ENCODE results near the gene GATD1.

Gene GATD1

GRCh38 chr11:818396-819128, 41.3 kb upstream of the GATD1 start, which contains the start of gene PNPLA2:
Gene PNPLA2, plus strand, starts transcription at chr11:818914. Its CDS starts 805 bp downstream, at chr11:819719.
- no peak for FAIRE-seq
- TF ChIP-seq CTCF (IDR thresholded peaks at IDR 0.05; ENCODE audit: insufficient read depth, missing control alignments), result no peak
- no peak for DNase-seq (ENCODE audit: insufficient read length, low spot score)

GRCh38 chr11:816433-816779, 39.1 kb upstream of the GATD1 start:
- no peak for TF ChIP-seq CTCF (IDR thresholded peaks at IDR 0.05; ENCODE audit: insufficient read depth, missing control alignments)
- FAIRE-seq (no peak), DNase-seq (ENCODE audit: insufficient read length, low spot score) (no peak)

- no peak for DNase-seq (ENCODE audit: insufficient read length, low spot score)
- FAIRE-seq, result no peak
- TF ChIP-seq CTCF (IDR thresholded peaks at IDR 0.05; ENCODE audit: insufficient read depth, missing control alignments), result no peak
Observed at GRCh38 chr11:815675-816432, 38.6 kb upstream of the GATD1 start.

- TF ChIP-seq CTCF (IDR thresholded peaks at IDR 0.05; ENCODE audit: insufficient read depth, missing control alignments), result no peak
- DNase-seq (ENCODE audit: insufficient read length, low spot score) (no peak), FAIRE-seq (no peak)
Observed at GRCh38 chr11:813456-814096, 36.3 kb upstream of the GATD1 start.

GRCh38 chr11:813072-813455, 35.8 kb upstream of the GATD1 start:
- DNase-seq (ENCODE audit: insufficient read length, low spot score), result no peak
- no peak for TF ChIP-seq CTCF (IDR thresholded peaks at IDR 0.05; ENCODE audit: insufficient read depth, missing control alignments)
- no peak for FAIRE-seq

- DNase-seq (ENCODE audit: insufficient read length, low spot score), result no peak
- no peak for TF ChIP-seq CTCF (IDR thresholded peaks at IDR 0.05; ENCODE audit: insufficient read depth, missing control alignments)
- FAIRE-seq, result no peak
Observed at GRCh38 chr11:812390-812789, 35.1 kb upstream of the GATD1 start.
